ENCODE data around the gene PPP2R3B.

Gene PPP2R3B

DNA sequence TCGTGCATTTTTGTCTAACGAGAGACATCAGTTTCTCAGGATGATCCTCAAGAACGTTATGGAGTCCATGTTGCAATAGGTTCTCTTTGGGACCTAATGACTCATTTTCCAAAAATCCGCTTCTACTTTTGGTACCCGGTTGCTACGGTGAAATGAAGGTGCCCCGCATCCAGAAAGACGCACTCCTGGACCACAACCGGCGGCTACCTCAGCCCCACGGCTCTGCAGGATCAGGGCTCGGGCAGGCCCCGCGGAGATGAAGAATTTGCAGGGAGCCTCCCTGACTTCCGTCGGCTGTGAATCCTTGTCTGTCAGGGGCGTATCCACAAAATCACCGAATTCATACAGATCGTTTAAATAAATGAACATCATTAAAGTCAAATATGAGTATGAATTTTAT is 83.7 kb downstream of the PPP2R3B start:
- intact Hi-C loops (cut with DNase I; ENCODE audit: low total_unique reads) = no loop called here
- DNase-seq = no peak
- Histone ChIP-seq H3K4me3 (no peak overlapping the region), H3K9me3 (peaks cover 0 to 12% (median 7%) of the 10 kb centered on the region in 3 donors), H3K4me1 (no peaks in the 10 kb centered on the region), H3K27ac (no peak overlapping the region), H3K36me3 (peaks cover 36 to 72% (median 64%) of the 10 kb centered on the region in 3 donors), H3K27me3 (no peaks in the 10 kb centered on the region)
- TF ChIP-seq, protein P1, sequence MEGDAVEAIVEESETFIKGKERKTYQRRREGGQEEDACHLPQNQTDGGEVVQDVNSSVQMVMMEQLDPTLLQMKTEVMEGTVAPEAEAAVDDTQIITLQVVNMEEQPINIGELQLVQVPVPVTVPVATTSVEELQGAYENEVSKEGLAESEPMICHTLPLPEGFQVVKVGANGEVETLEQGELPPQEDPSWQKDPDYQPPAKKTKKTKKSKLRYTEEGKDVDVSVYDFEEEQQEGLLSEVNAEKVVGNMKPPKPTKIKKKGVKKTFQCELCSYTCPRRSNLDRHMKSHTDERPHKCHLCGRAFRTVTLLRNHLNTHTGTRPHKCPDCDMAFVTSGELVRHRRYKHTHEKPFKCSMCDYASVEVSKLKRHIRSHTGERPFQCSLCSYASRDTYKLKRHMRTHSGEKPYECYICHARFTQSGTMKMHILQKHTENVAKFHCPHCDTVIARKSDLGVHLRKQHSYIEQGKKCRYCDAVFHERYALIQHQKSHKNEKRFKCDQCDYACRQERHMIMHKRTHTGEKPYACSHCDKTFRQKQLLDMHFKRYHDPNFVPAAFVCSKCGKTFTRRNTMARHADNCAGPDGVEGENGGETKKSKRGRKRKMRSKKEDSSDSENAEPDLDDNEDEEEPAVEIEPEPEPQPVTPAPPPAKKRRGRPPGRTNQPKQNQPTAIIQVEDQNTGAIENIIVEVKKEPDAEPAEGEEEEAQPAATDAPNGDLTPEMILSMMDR (IDR thresholded peaks at IDR 0.05) = no peak

DNA sequence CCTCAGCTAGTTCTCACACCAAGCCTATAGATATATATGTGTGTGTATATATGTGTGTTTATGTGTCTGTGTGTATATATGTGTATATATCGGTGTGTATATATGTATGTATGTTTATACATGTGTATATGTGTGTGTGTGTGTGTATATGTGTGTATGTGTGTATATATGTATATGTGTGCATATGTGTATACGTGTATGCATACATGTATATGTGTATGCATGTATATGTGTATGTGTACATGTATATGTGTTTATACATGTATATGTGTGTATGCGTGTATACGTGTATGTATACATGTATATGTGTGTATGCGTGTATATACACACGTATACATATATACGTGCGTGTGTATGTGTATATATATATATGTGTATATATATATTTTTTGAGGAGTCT is 86.4 kb downstream of the PPP2R3B start:
- TF ChIP-seq, protein P1 (IDR thresholded peaks at IDR 0.05) = no peak
- intact Hi-C loops (cut with DNase I; ENCODE audit: low total_unique reads) = no loop called here
- Histone ChIP-seq H3K4me1 (no peaks in the 10 kb centered on the region), H3K36me3 (peaks cover 14 to 52% (median 38%) of the 10 kb centered on the region in 3 donors), H3K27me3 (no peaks in the 10 kb centered on the region), H3K4me3 (no peak overlapping the region), H3K27ac (no peak overlapping the region), H3K9me3 (peaks cover 0 to 12% (median 7%) of the 10 kb centered on the region in 3 donors)
- DNase-seq = no peak

DNA sequence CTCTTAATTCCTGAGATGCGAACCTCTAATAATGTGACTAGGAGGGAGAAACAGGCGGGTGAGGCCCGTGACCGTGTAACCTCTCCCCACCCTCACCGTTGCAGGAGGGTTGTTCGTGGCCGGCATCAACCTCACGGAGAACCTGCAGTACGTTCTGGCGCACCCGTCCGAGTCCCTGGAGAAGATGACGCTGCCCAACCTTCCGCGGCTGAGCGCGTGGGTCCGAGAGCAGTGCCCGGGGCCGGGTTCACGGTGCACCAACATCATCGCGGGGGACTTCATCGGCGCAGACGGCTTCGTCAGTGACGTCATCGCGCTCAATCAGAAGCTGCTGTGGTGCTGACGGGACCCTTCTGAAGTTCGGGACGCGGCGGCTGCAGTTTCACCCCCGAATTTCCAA is 87.7 kb downstream of the PPP2R3B start:
- no peak for DNase-seq
- Histone ChIP-seq H3K9me3 (peaks cover 0 to 7% (median 2%) of the 10 kb centered on the region in 3 donors), H3K27me3 (no peaks in the 10 kb centered on the region), H3K4me3 (no peak overlapping the region), H3K27ac (no peak overlapping the region), H3K36me3 (peaks cover 4 to 43% (median 25%) of the 10 kb centered on the region in 3 donors), H3K4me1 (no peaks in the 10 kb centered on the region)
- TF ChIP-seq, protein P1 (IDR thresholded peaks at IDR 0.05) = no peak
- intact Hi-C loops (cut with DNase I; ENCODE audit: low total_unique reads) = no loop called here

DNA sequence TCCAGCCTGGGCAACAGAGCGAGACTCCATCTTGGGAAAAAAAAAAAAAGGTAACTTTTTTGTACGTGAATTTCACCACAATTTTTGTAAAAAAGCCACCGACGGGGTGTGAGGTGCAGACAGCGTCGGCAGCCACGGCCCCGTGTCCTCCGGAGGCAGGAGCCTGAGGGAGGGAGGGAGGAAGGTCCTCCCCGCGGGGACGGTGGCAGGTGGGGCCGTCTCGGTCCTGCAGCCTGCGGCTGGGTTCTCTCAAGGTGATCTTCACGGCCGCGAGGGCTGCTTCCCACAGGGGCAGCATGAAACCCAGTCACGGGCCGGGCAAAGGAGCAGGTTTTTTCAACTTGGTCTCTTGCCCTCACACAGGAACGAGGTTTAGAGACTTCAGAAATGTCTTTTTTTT is 91.6 kb downstream of the PPP2R3B start:
- TF ChIP-seq, protein P1 (IDR thresholded peaks at IDR 0.05) = no peak
- no peaks in the 10 kb centered on the region for H3K4me1 ChIP-seq
- no peak overlapping the region for H3K27ac ChIP-seq
- intact Hi-C loops (cut with DNase I; ENCODE audit: low total_unique reads) = no loop called here
- no peaks in the 10 kb centered on the region for H3K9me3 ChIP-seq
- no peaks in the 10 kb centered on the region for H3K27me3 ChIP-seq
- peak in 1 of 2 donors; percentile 14 for DNase-seq
- H3K4me3 ChIP-seq = no peak overlapping the region
- peaks cover 5 to 43% (median 17%) of the 10 kb centered on the region in 3 donors for H3K36me3 ChIP-seq

DNA sequence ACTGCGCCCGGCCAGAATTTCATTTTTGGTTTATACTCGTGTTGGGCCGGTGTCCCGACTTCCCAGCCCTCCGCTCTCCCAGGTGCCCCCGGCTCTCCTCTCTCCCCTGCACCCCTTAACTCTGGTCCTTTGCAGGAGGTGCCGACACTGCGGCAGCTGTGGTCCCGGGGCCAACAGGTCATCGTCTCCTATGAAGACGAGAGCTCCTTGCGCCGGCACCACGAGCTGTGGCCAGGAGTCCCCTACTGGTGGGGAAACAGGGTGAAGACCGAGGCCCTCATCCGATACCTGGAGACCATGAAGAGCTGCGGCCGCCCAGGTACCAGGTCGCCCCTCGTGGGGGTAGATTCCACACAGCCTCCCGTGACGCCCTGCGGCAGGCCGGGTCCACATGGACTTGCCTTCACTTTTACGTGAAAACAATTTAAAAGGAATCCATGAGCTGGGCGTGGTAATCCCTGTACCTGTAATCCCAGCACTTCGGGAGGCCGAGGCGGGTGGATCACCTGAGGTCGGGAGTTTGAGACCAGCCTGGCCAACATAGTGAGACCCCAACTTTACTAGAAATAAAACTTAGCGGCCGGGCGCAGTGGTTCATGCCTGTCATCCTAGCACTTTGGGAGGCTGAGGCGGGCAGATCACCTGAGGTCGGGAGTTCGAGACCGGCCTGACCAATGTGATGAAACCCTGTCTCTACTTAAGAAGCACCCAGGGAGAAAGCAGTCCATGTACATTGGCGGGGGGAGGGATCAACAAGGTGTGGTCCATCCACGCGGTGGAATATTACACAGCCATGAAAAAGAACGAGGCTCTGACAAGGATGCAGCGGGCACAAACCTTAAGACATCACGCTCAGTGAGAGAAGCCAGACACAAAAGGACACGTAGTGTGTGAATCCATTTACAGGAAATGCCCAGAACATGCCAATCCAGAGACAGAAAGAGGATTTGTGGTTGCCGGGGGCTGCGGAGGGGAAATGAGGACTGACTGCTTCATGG is 93.5 kb downstream of the PPP2R3B start:
- TF ChIP-seq, protein P1 (IDR thresholded peaks at IDR 0.05) = no peak
- H3K9me3 ChIP-seq = no peaks in the 10 kb centered on the region
- peak in 1 of 2 donors; percentile 13 for DNase-seq
- peaks cover 5 to 49% (median 17%) of the 10 kb centered on the region in 3 donors for H3K36me3 ChIP-seq
- H3K4me1 ChIP-seq = no peaks in the 10 kb centered on the region
- H3K27ac ChIP-seq = no peak overlapping the region
- intact Hi-C loops (cut with DNase I; ENCODE audit: low total_unique reads) = no loop called here
- no peaks in the 10 kb centered on the region for H3K27me3 ChIP-seq
- H3K4me3 ChIP-seq = no peak overlapping the region

Measured in tibial artery (tissue), 4 donors.